B cell (primary cell): Measurements from ENCODE around the gene ALKBH6. TPM values are rescaled to one million over a fixed set of nuclear protein-coding genes. Genes with fewer than 3 reads are reported as not detected.
A peak's percentile ranks its signal among the peaks of the same experiment; 100 is the strongest.

Experiments used
- ATAC-seq: fragments of 200-7000 bp; cut with Tn5 transposase; one replicate; pipeline ENCODE4 v1.10.0; 2021; ENCODE audit warnings: low read depth, mild to moderate bottlenecking, moderate number of reproducible peaks, moderate library complexity
- CTCF ChIA-PET: fragments of 350-600 bp; sonication (Branson Sonifier 250); formaldehyde crosslinking; loops from one replicate; lab custom pipeline; 2021; ENCODE audit warnings: antibody characterized with exemption, inconsistent platforms; lab: Charles Lee
- POLR2A ChIA-PET: fragments of 350-600 bp; sonication (Branson Sonifier 250); formaldehyde crosslinking; loops from one replicate; lab custom pipeline; 2021; ENCODE audit warnings: antibody characterized with exemption; lab: Charles Lee
- DNase-seq: peaks from one replicate; pipeline ENCODE4 v3.0.0; 2013
- H2AFZ ChIP-seq: 2 replicates; pipeline ENCODE4 v1.6.1; 2012; ENCODE audit warnings: mild to moderate bottlenecking, low read depth, low read length; ENCODE audit not compliant: insufficient read depth, poor library complexity, severe bottlenecking
- H3K27ac ChIP-seq, 2 donors: 1 replicate in 1 of 2; 2 replicates in 1 of 2; pipeline ENCODE4 v1.5.1; 2012 to 2013; ENCODE audit warnings: low read length in 2 of 2, mild to moderate bottlenecking in 2 of 2, moderate library complexity in 1 of 2
- H3K27me3 ChIP-seq, 4 experiments: fragments of 200-600 bp in 1 of 4; sonication (generic) in 1 of 4; replicated peaks in 1 of 4; 1 replicate in 2 of 4; 2 replicates in 2 of 4; pipeline versions ENCODE4 v1.6.1 to v1.7.0; 2013 to 2016; ENCODE audit warnings: low read length in 3 of 4, mild to moderate bottlenecking in 2 of 4, mixed read lengths in 1 of 4, moderate library complexity in 1 of 4; ENCODE audit not compliant: insufficient read depth in 4 of 4, control insufficient read depth in 3 of 4; ENCODE audit errors: control extremely low read depth in 1 of 4
- H3K36me3 ChIP-seq, 2 experiments: replicated peaks in 1 of 2; 1 replicate in 1 of 2; 2 replicates in 1 of 2; pipeline versions ENCODE4 v1.6.1 to v1.7.1; 2013; ENCODE audit warnings: low read length in 1 of 2; ENCODE audit not compliant: insufficient read depth in 2 of 2, control insufficient read depth in 1 of 2; ENCODE audit errors: control extremely low read depth in 1 of 2, extremely low read depth in 1 of 2
- H3K4me1 ChIP-seq, 2 donors: fragments of 200-600 bp in 1 of 2; sonication (generic) in 1 of 2; 1 replicate in 1 of 2; 2 replicates in 1 of 2; pipeline versions ENCODE4 v1.5.1 to v1.6.1; 2013 to 2017; ENCODE audit warnings: low read length in 2 of 2; ENCODE audit not compliant: control insufficient read depth in 2 of 2, insufficient read depth in 2 of 2
- H3K4me2 ChIP-seq: replicated peaks from 2 replicates; pipeline ENCODE3; 2012; ENCODE audit warnings: mild to moderate bottlenecking, low read depth, low read length; ENCODE audit not compliant: poor library complexity, severe bottlenecking
- H3K4me3 ChIP-seq, 5 experiments: fragments of 200-600 bp in 1 of 5; sonication (generic) in 1 of 5; 1 replicate in 3 of 5; 2 replicates in 2 of 5; pipeline versions ENCODE4 v1.5.1 to v1.7.0; 2011 to 2016; ENCODE audit warnings: low read length in 4 of 5, mild to moderate bottlenecking in 4 of 5, low read depth in 2 of 5, control low read depth in 1 of 5, moderate library complexity in 1 of 5; ENCODE audit not compliant: insufficient read depth in 1 of 5; ENCODE audit errors: control extremely low read depth in 1 of 5, extremely low read depth in 1 of 5
- H3K79me2 ChIP-seq: fragments of 200-600 bp; sonication (generic); one replicate; pipeline ENCODE4 v1.6.0; 2016; ENCODE audit warnings: low read length; ENCODE audit not compliant: control insufficient read depth, insufficient read depth
- H3K9ac ChIP-seq: fragments of 200-600 bp; sonication (generic); 2 replicates; pipeline ENCODE4 v1.6.1; 2017; ENCODE audit warnings: mild to moderate bottlenecking, low read length, moderate library complexity
- H3K9me3 ChIP-seq, 3 donors: one replicate each; pipeline versions ENCODE4 v1.6.1 to v1.7.1; 2013; ENCODE audit warnings: low read length in 2 of 3; ENCODE audit not compliant: control insufficient read depth in 2 of 3, insufficient read depth in 1 of 3; ENCODE audit errors: control extremely low read depth in 1 of 3
- H4K20me1 ChIP-seq: 2 replicates; pipeline ENCODE4 v1.6.0; 2012; ENCODE audit warnings: mild to moderate bottlenecking, low read length; ENCODE audit not compliant: insufficient read depth, control insufficient read depth, poor library complexity, severe bottlenecking
- H3K27ac Mint-ChIP-seq: one replicate; pipeline ENCODE4 v1.8.0; 2021; ENCODE audit warnings: mixed read lengths
- H3K27me3 Mint-ChIP-seq: one replicate; pipeline ENCODE4 v1.8.0; 2021; ENCODE audit warnings: mixed read lengths
- H3K4me1 Mint-ChIP-seq: one replicate; pipeline ENCODE4 v1.8.0; 2021; ENCODE audit warnings: mixed read lengths
- H3K4me3 Mint-ChIP-seq: one replicate; pipeline ENCODE4 v1.8.0; 2021; ENCODE audit warnings: mixed read lengths
- H3K9me3 Mint-ChIP-seq: one replicate; pipeline ENCODE4 v1.8.0; 2022; ENCODE audit warnings: mixed read lengths; ENCODE audit not compliant: insufficient read depth
- EZH2 ChIP-seq: IDR thresholded peaks from 2 replicates; pipeline ENCODE4 v1.6.1; 2012; ENCODE audit warnings: borderline replicate concordance, low read depth, mild to moderate bottlenecking, moderate library complexity, low read length; ENCODE audit not compliant: insufficient read depth, poor library complexity, severe bottlenecking
- WGBS: methylation state at CpG from one replicate; pipeline ENCODE4 v1.1.5; 2013; ENCODE audit warnings: missing lambda C conversion rate; ENCODE audit not compliant: insufficient coverage; 5-methylcytosine and 5-hydroxymethylcytosine counted together
- intact Hi-C: fragments of 100-400 bp; cut with micrococcal nuclease; formaldehyde crosslinking; loops from one replicate; pipeline ENCODE4 v1.10.0; 2022
- polyA plus RNA-seq: library from polyadenylated mRNA; depleted of rRNA; stranded (reverse); fragments of >200 nt; gene quantifications from 2 replicates; pipeline ENCODE4 v1.2.3, GENCODE V29; 2012
- total RNA-seq, 2 donors: library from RNA; stranded (reverse); fragments of 120-200 nt in 1 of 2; gene quantifications; 1 replicate in 1 of 2; 2 replicates in 1 of 2; pipeline versions ENCODE4 v1.2.3 to v1.2.4, GENCODE V29; 2013 to 2022
- TF ChIP-seq, protein P1 (sequence below): fragments of 200-600 bp; IDR thresholded peaks from one replicate; pipeline ENCODE4 v1.8.0; 2022; ENCODE audit warnings: antibody characterized with exemption, mild to moderate bottlenecking

ALKBH6 gene
- total and polyA plus RNA-seq, 2 donors (not counting 1 experiment from before 2014, with no cell fraction given): 54.5 to 56.5 TPM

DNA sequence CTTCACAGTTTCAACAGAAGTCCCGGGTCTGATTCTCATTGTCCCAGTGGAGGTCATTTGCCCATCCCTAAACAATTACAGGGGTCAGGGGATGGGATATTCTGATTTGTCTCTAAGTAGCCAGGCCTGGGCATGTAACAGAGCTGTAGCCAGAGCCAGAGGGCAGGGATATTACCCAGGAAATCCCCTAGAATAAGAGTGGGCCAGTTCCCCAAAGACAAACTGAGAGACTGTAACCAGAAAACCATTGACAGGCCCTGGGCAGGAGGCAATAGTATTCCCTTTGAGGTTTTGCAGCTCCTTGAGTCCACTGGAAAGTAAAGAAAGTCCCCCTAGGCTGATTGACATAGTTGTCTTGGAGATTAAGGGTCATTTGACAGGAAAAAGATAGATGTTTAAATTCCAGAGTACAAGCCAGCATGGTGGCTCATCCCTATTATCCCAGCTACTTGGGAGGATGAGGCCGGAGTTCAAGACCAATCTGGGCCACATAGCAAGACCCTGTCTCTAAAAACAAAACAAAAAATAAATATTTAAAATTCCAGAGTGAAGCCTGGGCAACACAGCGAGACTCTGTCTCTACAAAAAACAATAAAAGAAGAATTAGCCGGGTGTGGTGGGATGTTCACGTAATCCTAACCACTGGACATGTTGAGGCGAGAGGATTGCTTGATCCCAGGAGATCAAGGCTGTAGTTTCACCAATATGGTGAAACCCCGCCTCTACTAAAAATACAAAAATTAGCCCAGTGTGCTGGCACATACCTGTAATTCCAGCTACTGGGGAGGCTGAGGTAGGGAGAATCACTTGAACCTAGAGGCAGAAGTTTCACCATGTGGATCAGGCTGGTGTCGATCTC lies 20.9 kb downstream of the ALKBH6 start:
- no peak overlapping the region for H3K9ac ChIP-seq
- no peak overlapping the region for H3K27ac ChIP-seq
- DNase-seq (no peak), ATAC-seq (no peak)
- H3K9me3 ChIP-seq: peaks cover 0 to 13% (median 0%) of the 10 kb centered on the region in 3 donors
- TF ChIP-seq EZH2: no peak
- TF ChIP-seq, protein P1, sequence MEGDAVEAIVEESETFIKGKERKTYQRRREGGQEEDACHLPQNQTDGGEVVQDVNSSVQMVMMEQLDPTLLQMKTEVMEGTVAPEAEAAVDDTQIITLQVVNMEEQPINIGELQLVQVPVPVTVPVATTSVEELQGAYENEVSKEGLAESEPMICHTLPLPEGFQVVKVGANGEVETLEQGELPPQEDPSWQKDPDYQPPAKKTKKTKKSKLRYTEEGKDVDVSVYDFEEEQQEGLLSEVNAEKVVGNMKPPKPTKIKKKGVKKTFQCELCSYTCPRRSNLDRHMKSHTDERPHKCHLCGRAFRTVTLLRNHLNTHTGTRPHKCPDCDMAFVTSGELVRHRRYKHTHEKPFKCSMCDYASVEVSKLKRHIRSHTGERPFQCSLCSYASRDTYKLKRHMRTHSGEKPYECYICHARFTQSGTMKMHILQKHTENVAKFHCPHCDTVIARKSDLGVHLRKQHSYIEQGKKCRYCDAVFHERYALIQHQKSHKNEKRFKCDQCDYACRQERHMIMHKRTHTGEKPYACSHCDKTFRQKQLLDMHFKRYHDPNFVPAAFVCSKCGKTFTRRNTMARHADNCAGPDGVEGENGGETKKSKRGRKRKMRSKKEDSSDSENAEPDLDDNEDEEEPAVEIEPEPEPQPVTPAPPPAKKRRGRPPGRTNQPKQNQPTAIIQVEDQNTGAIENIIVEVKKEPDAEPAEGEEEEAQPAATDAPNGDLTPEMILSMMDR: no peak
- 100% methylated on average over 3 of the region's 8 CpGs for WGBS
- peaks cover 18 to 25% of the 10 kb centered on the region in 2 donors for H3K4me1 ChIP-seq
- peaks cover 29% of the 10 kb centered on the region for H3K4me1 Mint-ChIP-seq
- peaks cover 0 to 6% of the 10 kb centered on the region in 2 experiments for H3K36me3 ChIP-seq
- no peak overlapping the region for H2AFZ ChIP-seq
- no peaks in the 10 kb centered on the region for H3K27me3 Mint-ChIP-seq
- H3K4me3 ChIP-seq: no peak overlapping the region
- peaks cover 0 to 4% (median 0%) of the 10 kb centered on the region in 4 experiments for H3K27me3 ChIP-seq
- H3K27ac Mint-ChIP-seq: no peak overlapping the region
- H3K4me2 ChIP-seq: no peak overlapping the region
- no peaks in the 10 kb centered on the region for H3K9me3 Mint-ChIP-seq
- intact Hi-C loops: loop anchor here (10.0 kb wide), 1 partner anchor 582 kb away; the partner anchor contains the start of gene ZNF529
- ChIA-PET CTCF (interaction anchor here (0.9 kb wide), 1 partner anchor 135 kb away, joined by 3 read pairs; no protein-coding TSS in a partner anchor), POLR2A (interaction anchor here (1.5 kb wide), 1 partner anchor 21 kb away, joined by 6 read pairs; the partner anchor contains the start of gene ALKBH6)
- H3K79me2 ChIP-seq: peaks cover 34% of the 10 kb centered on the region
- H4K20me1 ChIP-seq: peaks cover 18% of the 10 kb centered on the region
- peak overlapping the region; percentile 26 for H3K4me3 Mint-ChIP-seq
